Measurements from ENCODE around the gene ARL16.

The ARL16 gene

DNA sequence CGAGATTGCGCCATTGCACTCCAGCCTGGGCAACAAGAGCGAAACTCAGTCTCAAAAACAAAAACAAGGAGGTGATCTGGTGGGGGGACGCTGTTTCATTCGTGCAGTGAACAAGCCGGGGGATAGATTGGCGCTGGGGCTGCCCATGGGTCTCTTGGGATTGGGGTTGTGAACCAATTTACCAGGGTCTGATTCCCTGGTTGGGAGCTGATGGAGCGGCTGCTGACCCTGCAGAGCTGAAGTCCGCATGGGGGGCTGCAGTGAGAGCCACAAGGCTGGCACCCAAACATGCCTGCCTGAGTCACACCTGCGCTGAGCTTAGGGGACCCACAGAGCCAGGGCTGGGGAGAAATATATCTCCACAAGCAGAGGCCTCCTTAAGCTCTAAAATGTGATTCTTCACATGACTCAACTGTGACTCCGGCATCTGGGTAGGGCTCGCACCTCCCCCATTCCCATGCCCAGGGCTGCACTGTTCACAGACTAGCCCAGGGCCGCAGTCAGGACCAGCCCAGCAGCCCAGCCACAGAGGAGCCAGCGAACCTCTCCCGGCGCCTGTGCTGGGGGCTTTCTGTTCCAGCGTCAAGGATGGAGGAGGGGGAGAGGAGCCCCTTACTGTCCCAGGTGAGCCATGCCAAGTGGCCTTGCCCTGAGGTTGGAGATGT is 41.6 kb downstream of the ARL16 start:
- Histone ChIP-seq H3K4me3 (ENCODE audit: low read length) (no peak overlapping the region), H3K9ac (ENCODE audit: low read length) (no peak overlapping the region), H3K79me2 (ENCODE audit: control insufficient read depth, insufficient read depth, low read length) (no peaks in the 10 kb centered on the region), H4K5ac (ENCODE audit: low read length) (no peak overlapping the region), H3K18ac (ENCODE audit: low read length) (no peak overlapping the region), H3K27me3 (ENCODE audit: insufficient read depth, low read length, poor library complexity) (no peaks in the 10 kb centered on the region), H2BK15ac (replicated peaks; ENCODE audit: low read depth) (no peak overlapping the region), H3K4me2 (ENCODE audit: low read length) (no peak overlapping the region), H2AK5ac (ENCODE audit: low read length) (no peak overlapping the region), H2BK120ac (ENCODE audit: low read depth, low read length) (no peak overlapping the region), H3K27ac (ENCODE audit: low read depth, low read length) (no peak overlapping the region), H4K8ac (ENCODE audit: low read depth, low read length) (no peak overlapping the region), H3K4me1 (ENCODE audit: control insufficient read depth, low read depth, low read length) (no peaks in the 10 kb centered on the region), H3K4ac (ENCODE audit: low read depth, low read length) (no peak overlapping the region), H3K36me3 (ENCODE audit: control insufficient read depth, insufficient read depth, low read length) (no peaks in the 10 kb centered on the region), H3K23ac (ENCODE audit: low read length) (no peak overlapping the region), H3K56ac (ENCODE audit: low read length) (no peak overlapping the region), H2BK5ac (ENCODE audit: low read length) (no peak overlapping the region), H3K79me1 (ENCODE audit: low read length) (no peaks in the 10 kb centered on the region)
- no CpG with 5 or more reads among the region's 17 CpGs for WGBS (ENCODE audit: extremely low coverage, insufficient coverage, low lambda C conversion rate)
- DNase-seq, result peak; percentile 31

DNA sequence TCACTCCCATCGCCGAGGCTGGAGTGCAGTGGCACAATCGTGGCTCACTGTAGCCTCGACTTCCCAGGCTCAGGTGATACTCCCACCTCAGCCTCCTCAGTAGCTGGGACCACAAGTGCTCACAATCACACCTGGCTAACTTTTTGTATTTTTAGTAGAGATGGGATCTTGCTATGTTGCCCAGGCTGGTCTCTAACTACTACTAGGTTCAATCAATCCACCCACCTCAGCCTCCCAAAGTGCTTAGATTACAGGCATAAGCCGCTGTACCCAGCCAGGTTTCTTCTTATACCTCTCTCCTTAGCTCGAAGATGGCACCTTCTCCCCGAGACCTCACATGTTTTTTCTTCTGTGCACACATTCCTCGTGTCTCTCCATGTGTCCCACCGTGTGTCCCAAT is 43.6 kb downstream of the ARL16 start:
- no peak overlapping the region for H2AK5ac ChIP-seq (ENCODE audit: low read length)

DNA sequence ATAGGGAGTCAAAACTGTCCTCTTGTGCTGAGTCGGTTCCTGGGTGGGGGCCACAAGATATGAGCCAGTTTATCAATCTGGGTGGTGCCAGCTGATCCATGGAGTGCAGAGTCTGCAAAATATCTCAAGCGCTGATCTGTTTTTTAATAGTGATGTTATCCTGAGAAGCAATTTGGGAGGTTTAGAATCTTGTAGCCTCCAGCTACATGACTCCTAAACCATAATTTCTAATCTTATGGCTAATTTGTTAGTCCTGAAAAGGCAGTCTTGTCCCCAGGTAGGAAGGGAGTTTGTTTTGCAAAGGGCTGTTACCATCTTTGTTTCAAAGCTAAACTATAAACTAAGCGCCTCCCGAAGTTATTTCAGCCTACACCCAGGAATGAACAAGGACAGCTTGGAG is 44.9 kb downstream of the ARL16 start:
- no peak for DNase-seq
- no peaks in the 10 kb centered on the region for H3K4me1 ChIP-seq (ENCODE audit: control insufficient read depth, low read depth, low read length)
- no peak overlapping the region for H2BK5ac ChIP-seq (ENCODE audit: low read length)
- H3K27ac ChIP-seq (ENCODE audit: low read depth, low read length), result no peak overlapping the region
- H3K4me3 ChIP-seq (ENCODE audit: low read length), result no peak overlapping the region
- no peak overlapping the region for H3K18ac ChIP-seq (ENCODE audit: low read length)
- H4K8ac ChIP-seq (ENCODE audit: low read depth, low read length), result no peak overlapping the region
- H3K4ac ChIP-seq (ENCODE audit: low read depth, low read length), result no peak overlapping the region
- no peak overlapping the region for H2BK120ac ChIP-seq (ENCODE audit: low read depth, low read length)
- no peak overlapping the region for H3K23ac ChIP-seq (ENCODE audit: low read length)
- H3K79me2 ChIP-seq (ENCODE audit: control insufficient read depth, insufficient read depth, low read length), result peaks cover 27% of the 10 kb centered on the region
- no peak overlapping the region for H3K56ac ChIP-seq (ENCODE audit: low read length)
- no peaks in the 10 kb centered on the region for H3K27me3 ChIP-seq (ENCODE audit: insufficient read depth, low read length, poor library complexity)
- no peak overlapping the region for H2BK15ac ChIP-seq (replicated peaks; ENCODE audit: low read depth)
- H3K79me1 ChIP-seq (ENCODE audit: low read length), result peaks cover 1% of the 10 kb centered on the region
- no CpG with 5 or more reads among the region's 4 CpGs for WGBS (ENCODE audit: extremely low coverage, insufficient coverage, low lambda C conversion rate)
- H2AK5ac ChIP-seq (ENCODE audit: low read length), result no peak overlapping the region
- H4K5ac ChIP-seq (ENCODE audit: low read length), result no peak overlapping the region
- H3K4me2 ChIP-seq (ENCODE audit: low read length), result no peak overlapping the region
- H3K9ac ChIP-seq (ENCODE audit: low read length), result no peak overlapping the region
- H3K36me3 ChIP-seq (ENCODE audit: control insufficient read depth, insufficient read depth, low read length), result no peaks in the 10 kb centered on the region

More for the DNA sequence above, 43.6 kb downstream of the ARL16 start:
- DNase-seq, result no peak
- Histone ChIP-seq H3K56ac (ENCODE audit: low read length) (no peak overlapping the region), H3K79me2 (ENCODE audit: control insufficient read depth, insufficient read depth, low read length) (peaks cover 16% of the 10 kb centered on the region), H4K8ac (ENCODE audit: low read depth, low read length) (no peak overlapping the region), H2BK15ac (replicated peaks; ENCODE audit: low read depth) (no peak overlapping the region), H3K27ac (ENCODE audit: low read depth, low read length) (no peak overlapping the region), H3K18ac (ENCODE audit: low read length) (no peak overlapping the region), H3K4ac (ENCODE audit: low read depth, low read length) (no peak overlapping the region), H3K79me1 (ENCODE audit: low read length) (peaks cover 1% of the 10 kb centered on the region), H3K4me2 (ENCODE audit: low read length) (no peak overlapping the region), H3K9ac (ENCODE audit: low read length) (no peak overlapping the region), H3K36me3 (ENCODE audit: control insufficient read depth, insufficient read depth, low read length) (no peaks in the 10 kb centered on the region), H4K5ac (ENCODE audit: low read length) (no peak overlapping the region), H3K4me3 (ENCODE audit: low read length) (no peak overlapping the region), H3K27me3 (ENCODE audit: insufficient read depth, low read length, poor library complexity) (no peaks in the 10 kb centered on the region), H2BK5ac (ENCODE audit: low read length) (no peak overlapping the region), H2BK120ac (ENCODE audit: low read depth, low read length) (no peak overlapping the region), H3K4me1 (ENCODE audit: control insufficient read depth, low read depth, low read length) (no peaks in the 10 kb centered on the region), H3K23ac (ENCODE audit: low read length) (no peak overlapping the region)
- WGBS (ENCODE audit: extremely low coverage, insufficient coverage, low lambda C conversion rate), result no CpG with 5 or more reads among the region's 9 CpGs

DNA sequence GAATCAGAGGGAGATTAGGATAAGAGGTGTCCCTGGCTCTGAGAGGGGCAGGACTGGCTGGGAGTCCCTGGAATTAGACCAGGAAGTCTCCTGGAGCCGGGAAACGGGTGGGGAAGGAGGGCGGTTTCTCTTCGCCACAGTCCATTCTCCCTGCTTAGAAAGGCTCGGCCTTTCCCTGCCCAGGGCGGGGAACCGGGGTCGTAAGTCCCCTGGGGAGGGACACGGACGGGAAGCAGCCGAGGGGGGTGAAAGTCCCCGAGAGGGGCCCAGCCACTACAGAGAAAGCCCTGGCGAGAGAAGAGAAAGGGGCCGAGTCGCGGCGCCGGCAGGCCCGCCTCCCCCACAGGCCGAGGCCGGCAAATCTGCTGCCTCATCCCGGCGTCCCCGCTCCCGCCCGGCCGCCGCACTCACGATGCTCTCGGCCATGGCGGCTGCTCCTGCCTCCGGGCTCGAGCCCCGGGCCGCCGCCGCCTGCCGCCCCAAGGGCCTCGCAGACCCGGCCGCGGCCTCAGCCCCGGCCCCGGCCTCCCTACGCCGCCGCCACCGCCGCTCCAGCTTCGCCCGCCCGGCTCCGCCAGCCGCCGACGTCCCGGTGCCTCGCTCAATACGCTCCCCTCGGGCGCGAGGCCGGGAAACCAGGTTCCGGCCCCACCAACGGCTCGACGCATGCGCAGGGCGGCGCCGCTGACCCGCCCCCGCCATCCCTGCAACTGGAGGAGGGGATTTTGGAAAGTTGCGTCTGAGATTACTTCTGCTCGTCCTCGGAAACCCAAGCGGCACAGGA is 46.9 kb downstream of the ARL16 start, which contains the start of the genes NPLOC4 and TSPAN10:
Gene NPLOC4, minus strand, starts transcription at position 608 of the 784 bp plus-strand sequence. Its CDS starts 182 bp downstream, at position 426.
Gene TSPAN10, plus strand, starts transcription at position 692 of the 784 bp plus-strand sequence. CDS start 5,217 bp downstream, outside the sequence.
- H3K4me2 ChIP-seq (ENCODE audit: low read length), result peak within 1 kb of the TSS; percentile 93
- H3K4me1 ChIP-seq (ENCODE audit: control insufficient read depth, low read depth, low read length), result no peaks in the 10 kb centered on the region
- H3K79me1 ChIP-seq (ENCODE audit: low read length), result peaks cover 3% of the 10 kb centered on the region
- peak within 1 kb of the TSS; percentile 95 for H3K4ac ChIP-seq (ENCODE audit: low read depth, low read length)
- WGBS (ENCODE audit: extremely low coverage, insufficient coverage, low lambda C conversion rate), result no CpG with 5 or more reads among the region's 77 CpGs
- no peaks in the 10 kb centered on the region for H3K27me3 ChIP-seq (ENCODE audit: insufficient read depth, low read length, poor library complexity)
- H4K8ac ChIP-seq (ENCODE audit: low read depth, low read length), result peak within 1 kb of the TSS; percentile 100
- no peak within 1 kb of the TSS for H2BK120ac ChIP-seq (ENCODE audit: low read depth, low read length)
- no peak within 1 kb of the TSS for H2AK5ac ChIP-seq (ENCODE audit: low read length)
- H4K5ac ChIP-seq (ENCODE audit: low read length), result no peak within 1 kb of the TSS
- peak; percentile 87 for DNase-seq
- no peak within 1 kb of the TSS for H3K23ac ChIP-seq (ENCODE audit: low read length)
- H3K79me2 ChIP-seq (ENCODE audit: control insufficient read depth, insufficient read depth, low read length), result peaks cover 34% of the 10 kb centered on the region
- H2BK15ac ChIP-seq (replicated peaks; ENCODE audit: low read depth), result no peak within 1 kb of the TSS
- peak within 1 kb of the TSS; percentile 90 for H3K4me3 ChIP-seq (ENCODE audit: low read length)
- peak within 1 kb of the TSS; percentile 50 for H2BK5ac ChIP-seq (ENCODE audit: low read length)
- peak within 1 kb of the TSS; percentile 87 for H3K56ac ChIP-seq (ENCODE audit: low read length)
- H3K9ac ChIP-seq (ENCODE audit: low read length), result peak within 1 kb of the TSS; percentile 84
- no peaks in the 10 kb centered on the region for H3K36me3 ChIP-seq (ENCODE audit: control insufficient read depth, insufficient read depth, low read length)
- peak within 1 kb of the TSS; percentile 98 for H3K18ac ChIP-seq (ENCODE audit: low read length)
- H3K27ac ChIP-seq (ENCODE audit: low read depth, low read length), result peak within 1 kb of the TSS; percentile 79

DNA sequence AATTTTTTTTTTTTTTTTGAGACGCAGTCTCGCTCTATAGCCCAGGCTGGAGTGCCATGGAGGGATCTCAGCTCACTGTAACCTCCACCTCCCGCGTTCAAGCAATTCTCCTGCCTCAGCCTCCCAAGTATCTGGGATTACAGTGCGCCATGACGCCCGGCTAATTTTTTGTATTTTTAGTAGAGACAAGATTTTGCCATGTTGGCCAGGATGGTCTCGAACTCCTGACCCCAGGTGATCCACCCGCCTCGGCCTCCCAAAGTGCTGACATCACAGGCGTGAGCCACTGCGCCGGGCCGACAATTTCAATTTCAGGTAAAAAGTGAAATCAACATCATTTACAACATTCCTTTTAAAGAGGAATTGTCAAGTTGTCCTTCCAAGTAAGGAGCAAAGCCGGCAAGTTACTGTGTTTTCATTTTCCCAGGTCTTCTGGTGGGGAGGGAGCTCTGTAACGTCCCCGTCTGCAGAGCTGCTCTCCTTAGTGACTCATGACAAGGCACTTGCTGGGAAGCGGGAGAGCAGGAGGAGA is 47.6 kb downstream of the ARL16 start:
- Histone ChIP-seq H2BK5ac (ENCODE audit: low read length) (no peak overlapping the region), H3K4me3 (ENCODE audit: low read length) (peak overlapping the region; percentile 90), H3K9ac (ENCODE audit: low read length) (peak overlapping the region; percentile 84), H3K79me1 (ENCODE audit: low read length) (peaks cover 5% of the 10 kb centered on the region), H3K4ac (ENCODE audit: low read depth, low read length) (peak overlapping the region; percentile 95), H4K8ac (ENCODE audit: low read depth, low read length) (no peak overlapping the region), H3K23ac (ENCODE audit: low read length) (no peak overlapping the region), H3K27ac (ENCODE audit: low read depth, low read length) (peak overlapping the region; percentile 79), H3K4me2 (ENCODE audit: low read length) (peak overlapping the region; percentile 90), H2BK15ac (replicated peaks; ENCODE audit: low read depth) (no peak overlapping the region), H3K79me2 (ENCODE audit: control insufficient read depth, insufficient read depth, low read length) (peaks cover 36% of the 10 kb centered on the region), H3K27me3 (ENCODE audit: insufficient read depth, low read length, poor library complexity) (no peaks in the 10 kb centered on the region), H4K5ac (ENCODE audit: low read length) (no peak overlapping the region), H3K4me1 (ENCODE audit: control insufficient read depth, low read depth, low read length) (no peaks in the 10 kb centered on the region), H3K36me3 (ENCODE audit: control insufficient read depth, insufficient read depth, low read length) (no peaks in the 10 kb centered on the region), H3K18ac (ENCODE audit: low read length) (peak overlapping the region; percentile 98), H2BK120ac (ENCODE audit: low read depth, low read length) (no peak overlapping the region), H2AK5ac (ENCODE audit: low read length) (no peak overlapping the region), H3K56ac (ENCODE audit: low read length) (peak overlapping the region; percentile 87)
- no peak for DNase-seq
- no CpG with 5 or more reads among the region's 18 CpGs for WGBS (ENCODE audit: extremely low coverage, insufficient coverage, low lambda C conversion rate)
